B cell (primary cell): ENCODE measurements around the gene ILF3. TPM values are rescaled to one million over a fixed set of nuclear protein-coding genes. Genes with fewer than 3 reads are reported as not detected.

Experiments used
- ATAC-seq: fragments of 200-7000 bp; cut with Tn5 transposase; one replicate; pipeline ENCODE4 v1.10.0; 2021; ENCODE audit warnings: low read depth, mild to moderate bottlenecking, moderate number of reproducible peaks, moderate library complexity
- CTCF ChIA-PET: fragments of 350-600 bp; sonication (Branson Sonifier 250); formaldehyde crosslinking; loops from one replicate; lab custom pipeline; 2021; ENCODE audit warnings: antibody characterized with exemption, inconsistent platforms; lab: Charles Lee
- POLR2A ChIA-PET: fragments of 350-600 bp; sonication (Branson Sonifier 250); formaldehyde crosslinking; loops from one replicate; lab custom pipeline; 2021; ENCODE audit warnings: antibody characterized with exemption; lab: Charles Lee
- DNase-seq: peaks from one replicate; pipeline ENCODE4 v3.0.0; 2013
- H2AFZ ChIP-seq: 2 replicates; pipeline ENCODE4 v1.6.1; 2012; ENCODE audit warnings: mild to moderate bottlenecking, low read depth, low read length; ENCODE audit not compliant: insufficient read depth, poor library complexity, severe bottlenecking
- H3K27ac ChIP-seq, 2 donors: 1 replicate in 1 of 2; 2 replicates in 1 of 2; pipeline ENCODE4 v1.5.1; 2012 to 2013; ENCODE audit warnings: low read length in 2 of 2, mild to moderate bottlenecking in 2 of 2, moderate library complexity in 1 of 2
- H3K27me3 ChIP-seq, 4 experiments: fragments of 200-600 bp in 1 of 4; sonication (generic) in 1 of 4; replicated peaks in 1 of 4; 1 replicate in 2 of 4; 2 replicates in 2 of 4; pipeline versions ENCODE4 v1.6.1 to v1.7.0; 2013 to 2016; ENCODE audit warnings: low read length in 3 of 4, mild to moderate bottlenecking in 2 of 4, mixed read lengths in 1 of 4, moderate library complexity in 1 of 4; ENCODE audit not compliant: insufficient read depth in 4 of 4, control insufficient read depth in 3 of 4; ENCODE audit errors: control extremely low read depth in 1 of 4
- H3K36me3 ChIP-seq, 2 experiments: replicated peaks in 1 of 2; 1 replicate in 1 of 2; 2 replicates in 1 of 2; pipeline versions ENCODE4 v1.6.1 to v1.7.1; 2013; ENCODE audit warnings: low read length in 1 of 2; ENCODE audit not compliant: insufficient read depth in 2 of 2, control insufficient read depth in 1 of 2; ENCODE audit errors: control extremely low read depth in 1 of 2, extremely low read depth in 1 of 2
- H3K4me1 ChIP-seq, 2 donors: fragments of 200-600 bp in 1 of 2; sonication (generic) in 1 of 2; 1 replicate in 1 of 2; 2 replicates in 1 of 2; pipeline versions ENCODE4 v1.5.1 to v1.6.1; 2013 to 2017; ENCODE audit warnings: low read length in 2 of 2; ENCODE audit not compliant: control insufficient read depth in 2 of 2, insufficient read depth in 2 of 2
- H3K4me2 ChIP-seq: replicated peaks from 2 replicates; pipeline ENCODE3; 2012; ENCODE audit warnings: mild to moderate bottlenecking, low read depth, low read length; ENCODE audit not compliant: poor library complexity, severe bottlenecking
- H3K4me3 ChIP-seq, 5 experiments: fragments of 200-600 bp in 1 of 5; sonication (generic) in 1 of 5; 1 replicate in 3 of 5; 2 replicates in 2 of 5; pipeline versions ENCODE4 v1.5.1 to v1.7.0; 2011 to 2016; ENCODE audit warnings: low read length in 4 of 5, mild to moderate bottlenecking in 4 of 5, low read depth in 2 of 5, control low read depth in 1 of 5, moderate library complexity in 1 of 5; ENCODE audit not compliant: insufficient read depth in 1 of 5; ENCODE audit errors: control extremely low read depth in 1 of 5, extremely low read depth in 1 of 5
- H3K79me2 ChIP-seq: fragments of 200-600 bp; sonication (generic); one replicate; pipeline ENCODE4 v1.6.0; 2016; ENCODE audit warnings: low read length; ENCODE audit not compliant: control insufficient read depth, insufficient read depth
- H3K9ac ChIP-seq: fragments of 200-600 bp; sonication (generic); 2 replicates; pipeline ENCODE4 v1.6.1; 2017; ENCODE audit warnings: mild to moderate bottlenecking, low read length, moderate library complexity
- H3K9me3 ChIP-seq, 3 donors: one replicate each; pipeline versions ENCODE4 v1.6.1 to v1.7.1; 2013; ENCODE audit warnings: low read length in 2 of 3; ENCODE audit not compliant: control insufficient read depth in 2 of 3, insufficient read depth in 1 of 3; ENCODE audit errors: control extremely low read depth in 1 of 3
- H4K20me1 ChIP-seq: 2 replicates; pipeline ENCODE4 v1.6.0; 2012; ENCODE audit warnings: mild to moderate bottlenecking, low read length; ENCODE audit not compliant: insufficient read depth, control insufficient read depth, poor library complexity, severe bottlenecking
- H3K27ac Mint-ChIP-seq: one replicate; pipeline ENCODE4 v1.8.0; 2021; ENCODE audit warnings: mixed read lengths
- H3K27me3 Mint-ChIP-seq: one replicate; pipeline ENCODE4 v1.8.0; 2021; ENCODE audit warnings: mixed read lengths
- H3K4me1 Mint-ChIP-seq: one replicate; pipeline ENCODE4 v1.8.0; 2021; ENCODE audit warnings: mixed read lengths
- H3K4me3 Mint-ChIP-seq: one replicate; pipeline ENCODE4 v1.8.0; 2021; ENCODE audit warnings: mixed read lengths
- H3K9me3 Mint-ChIP-seq: one replicate; pipeline ENCODE4 v1.8.0; 2022; ENCODE audit warnings: mixed read lengths; ENCODE audit not compliant: insufficient read depth
- EZH2 ChIP-seq: IDR thresholded peaks from 2 replicates; pipeline ENCODE4 v1.6.1; 2012; ENCODE audit warnings: borderline replicate concordance, low read depth, mild to moderate bottlenecking, moderate library complexity, low read length; ENCODE audit not compliant: insufficient read depth, poor library complexity, severe bottlenecking
- WGBS: methylation state at CpG from one replicate; pipeline ENCODE4 v1.1.5; 2013; ENCODE audit warnings: missing lambda C conversion rate; ENCODE audit not compliant: insufficient coverage; 5-methylcytosine and 5-hydroxymethylcytosine counted together
- intact Hi-C: fragments of 100-400 bp; cut with micrococcal nuclease; formaldehyde crosslinking; loops from one replicate; pipeline ENCODE4 v1.10.0; 2022
- polyA plus RNA-seq: library from polyadenylated mRNA; depleted of rRNA; stranded (reverse); fragments of >200 nt; gene quantifications from 2 replicates; pipeline ENCODE4 v1.2.3, GENCODE V29; 2012
- total RNA-seq, 2 donors: library from RNA; stranded (reverse); fragments of 120-200 nt in 1 of 2; gene quantifications; 1 replicate in 1 of 2; 2 replicates in 1 of 2; pipeline versions ENCODE4 v1.2.3 to v1.2.4, GENCODE V29; 2013 to 2022
- TF ChIP-seq, protein P1 (sequence below): fragments of 200-600 bp; IDR thresholded peaks from one replicate; pipeline ENCODE4 v1.8.0; 2022; ENCODE audit warnings: antibody characterized with exemption, mild to moderate bottlenecking

The ILF3 gene
- total and polyA plus RNA-seq, 2 donors (not counting 1 experiment from before 2014, with no cell fraction given) = 189 to 359 TPM

DNA sequence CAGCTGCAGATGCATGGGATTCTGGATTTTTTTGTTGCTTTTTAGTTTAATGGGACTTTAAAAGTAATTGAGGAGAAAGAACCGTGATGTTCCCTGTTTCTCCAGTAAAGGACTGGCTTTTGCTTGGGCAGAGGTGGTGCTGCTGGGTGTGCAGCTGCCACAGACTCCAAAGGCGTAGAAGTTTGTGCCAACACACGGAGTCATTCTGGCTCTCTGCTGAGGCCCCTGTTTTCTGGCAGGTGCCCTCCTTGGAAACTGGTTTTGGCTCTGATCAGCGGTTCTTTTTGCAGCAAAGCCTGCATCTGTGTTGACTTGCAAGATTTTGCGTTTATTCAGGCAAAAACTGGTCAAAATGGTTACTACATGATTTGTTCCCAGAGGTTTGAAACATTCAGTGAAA is 31.1 kb downstream of the ILF3 start:
- no peak overlapping the region for H3K4me2 ChIP-seq
- Mint-ChIP-seq H3K27ac (no peak overlapping the region), H3K4me3 (no peak overlapping the region), H3K27me3 (no peaks in the 10 kb centered on the region), H3K9me3 (no peaks in the 10 kb centered on the region), H3K4me1 (no peaks in the 10 kb centered on the region)
- no peaks in the 10 kb centered on the region for H3K4me1 ChIP-seq
- no peaks in the 10 kb centered on the region for H3K9me3 ChIP-seq
- TF ChIP-seq, protein P1, sequence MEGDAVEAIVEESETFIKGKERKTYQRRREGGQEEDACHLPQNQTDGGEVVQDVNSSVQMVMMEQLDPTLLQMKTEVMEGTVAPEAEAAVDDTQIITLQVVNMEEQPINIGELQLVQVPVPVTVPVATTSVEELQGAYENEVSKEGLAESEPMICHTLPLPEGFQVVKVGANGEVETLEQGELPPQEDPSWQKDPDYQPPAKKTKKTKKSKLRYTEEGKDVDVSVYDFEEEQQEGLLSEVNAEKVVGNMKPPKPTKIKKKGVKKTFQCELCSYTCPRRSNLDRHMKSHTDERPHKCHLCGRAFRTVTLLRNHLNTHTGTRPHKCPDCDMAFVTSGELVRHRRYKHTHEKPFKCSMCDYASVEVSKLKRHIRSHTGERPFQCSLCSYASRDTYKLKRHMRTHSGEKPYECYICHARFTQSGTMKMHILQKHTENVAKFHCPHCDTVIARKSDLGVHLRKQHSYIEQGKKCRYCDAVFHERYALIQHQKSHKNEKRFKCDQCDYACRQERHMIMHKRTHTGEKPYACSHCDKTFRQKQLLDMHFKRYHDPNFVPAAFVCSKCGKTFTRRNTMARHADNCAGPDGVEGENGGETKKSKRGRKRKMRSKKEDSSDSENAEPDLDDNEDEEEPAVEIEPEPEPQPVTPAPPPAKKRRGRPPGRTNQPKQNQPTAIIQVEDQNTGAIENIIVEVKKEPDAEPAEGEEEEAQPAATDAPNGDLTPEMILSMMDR = no peak
- TF ChIP-seq EZH2 = no peak
- CTCF ChIA-PET = no interaction called here
- no peaks in the 10 kb centered on the region for H3K27me3 ChIP-seq
- ATAC-seq = no peak
- peaks cover 3 to 88% of the 10 kb centered on the region in 2 experiments for H3K36me3 ChIP-seq
- H4K20me1 ChIP-seq = peaks cover 84% of the 10 kb centered on the region
- 100% methylated on average over 4 of the region's 5 CpGs for WGBS
- H3K4me3 ChIP-seq = no peak overlapping the region
- no peak overlapping the region for H3K9ac ChIP-seq
- no peak for DNase-seq
- peaks cover 40% of the 10 kb centered on the region for H3K79me2 ChIP-seq
- POLR2A ChIA-PET = no interaction called here
- no peak overlapping the region for H3K27ac ChIP-seq
- H2AFZ ChIP-seq = no peak overlapping the region
- intact Hi-C loops = no loop called here

DNA sequence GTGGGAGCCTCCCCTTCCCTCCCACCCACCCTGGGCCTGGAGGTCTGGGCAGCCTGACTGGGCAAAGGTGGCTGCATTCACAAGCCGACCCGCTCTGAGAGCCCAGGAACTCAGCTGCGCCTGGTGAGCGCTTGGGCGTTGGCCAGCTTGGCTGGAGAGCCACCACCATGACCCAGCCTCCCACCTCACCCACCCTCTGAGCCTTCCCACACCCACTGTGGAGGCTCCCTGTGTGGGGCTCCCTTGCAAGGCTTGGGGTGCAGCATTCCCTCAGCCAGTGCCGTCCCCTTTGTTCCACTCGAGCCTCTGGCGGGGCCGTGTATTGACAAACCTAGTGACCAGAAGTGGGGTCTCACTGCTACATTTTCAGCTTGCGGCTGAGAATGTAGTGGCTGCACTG is 32.0 kb downstream of the ILF3 start:
- Histone ChIP-seq H3K36me3 (peaks cover 2 to 87% of the 10 kb centered on the region in 2 experiments), H3K4me1 (no peaks in the 10 kb centered on the region), H3K4me2 (no peak overlapping the region), H4K20me1 (peaks cover 80% of the 10 kb centered on the region), H3K79me2 (peaks cover 30% of the 10 kb centered on the region), H3K27ac (no peak overlapping the region), H2AFZ (no peak overlapping the region), H3K4me3 (no peak overlapping the region), H3K27me3 (no peaks in the 10 kb centered on the region), H3K9ac (no peak overlapping the region), H3K9me3 (no peaks in the 10 kb centered on the region)
- no peak for DNase-seq
- H3K27me3 Mint-ChIP-seq = no peaks in the 10 kb centered on the region
- no peak overlapping the region for H3K4me3 Mint-ChIP-seq
- 97% methylated on average over 10 of the region's 10 CpGs for WGBS
- POLR2A ChIA-PET = no interaction called here
- no peak overlapping the region for H3K27ac Mint-ChIP-seq
- CTCF ChIA-PET = interaction anchor here (0.5 kb wide), 1 partner anchor 42 kb away, joined by 4 read pairs; no protein-coding TSS in a partner anchor
- H3K4me1 Mint-ChIP-seq = no peaks in the 10 kb centered on the region
- no peak for ATAC-seq
- H3K9me3 Mint-ChIP-seq = no peaks in the 10 kb centered on the region
- TF ChIP-seq, protein P1 = no peak
- TF ChIP-seq EZH2 = no peak
- intact Hi-C loops = no loop called here
